Activated T-cell treated with anti-CD3 and anti-CD28 coated beads, Interleukin-2, amount 50 U/mL, for 72 hours (primary cell): ENCODE data around the gene MFNG. TPM values are rescaled to one million over a fixed set of nuclear protein-coding genes. Genes with fewer than 3 reads are reported as not detected.

Experiments used
- ATAC-seq, 2 donors: fragments of 150-1000 bp; cut with Tn5 transposase; replicated peaks in 1 of 2; 2 replicates each; pipeline ENCODE4 v1.10.0; 2021; ENCODE audit warnings: moderate library complexity in 2 of 2, mild to moderate bottlenecking in 1 of 2
- DNase-seq, 2 donors: peaks; one replicate each; pipeline ENCODE4 v3.0.0; 2021 to 2022; ENCODE audit warnings: mixed read lengths in 1 of 2
- H3K27ac Mint-ChIP-seq: one replicate; pipeline ENCODE4 v1.8.0; 2022; ENCODE audit warnings: mild to moderate bottlenecking, moderate library complexity, mixed read lengths
- H3K27me3 Mint-ChIP-seq: one replicate; pipeline ENCODE4 v1.8.0; 2022; ENCODE audit warnings: low read depth, mixed read lengths
- H3K36me3 Mint-ChIP-seq, 2 donors: one replicate each; pipeline ENCODE4 v1.8.0; 2022; ENCODE audit warnings: mixed read lengths in 2 of 2, mild to moderate bottlenecking in 1 of 2; ENCODE audit not compliant: insufficient read depth in 2 of 2
- H3K4me1 Mint-ChIP-seq: one replicate; pipeline ENCODE4 v1.8.0; 2022; ENCODE audit warnings: low read depth, mixed read lengths
- H3K4me3 Mint-ChIP-seq, 2 donors: one replicate each; pipeline ENCODE4 v1.8.0; 2022; ENCODE audit warnings: mild to moderate bottlenecking in 2 of 2, mixed read lengths in 2 of 2, moderate library complexity in 2 of 2
- H3K9me3 Mint-ChIP-seq, 2 donors: one replicate each; pipeline ENCODE4 v1.8.0; 2022; ENCODE audit warnings: mixed read lengths in 2 of 2
- total RNA-seq, 2 donors: library from RNA; stranded (reverse); gene quantifications; one replicate each; pipeline ENCODE4 v1.2.3, GENCODE V29; 2022

Gene MFNG
- total RNA-seq, 2 donors from 2014 or later = 94.0 to 116 TPM

DNA sequence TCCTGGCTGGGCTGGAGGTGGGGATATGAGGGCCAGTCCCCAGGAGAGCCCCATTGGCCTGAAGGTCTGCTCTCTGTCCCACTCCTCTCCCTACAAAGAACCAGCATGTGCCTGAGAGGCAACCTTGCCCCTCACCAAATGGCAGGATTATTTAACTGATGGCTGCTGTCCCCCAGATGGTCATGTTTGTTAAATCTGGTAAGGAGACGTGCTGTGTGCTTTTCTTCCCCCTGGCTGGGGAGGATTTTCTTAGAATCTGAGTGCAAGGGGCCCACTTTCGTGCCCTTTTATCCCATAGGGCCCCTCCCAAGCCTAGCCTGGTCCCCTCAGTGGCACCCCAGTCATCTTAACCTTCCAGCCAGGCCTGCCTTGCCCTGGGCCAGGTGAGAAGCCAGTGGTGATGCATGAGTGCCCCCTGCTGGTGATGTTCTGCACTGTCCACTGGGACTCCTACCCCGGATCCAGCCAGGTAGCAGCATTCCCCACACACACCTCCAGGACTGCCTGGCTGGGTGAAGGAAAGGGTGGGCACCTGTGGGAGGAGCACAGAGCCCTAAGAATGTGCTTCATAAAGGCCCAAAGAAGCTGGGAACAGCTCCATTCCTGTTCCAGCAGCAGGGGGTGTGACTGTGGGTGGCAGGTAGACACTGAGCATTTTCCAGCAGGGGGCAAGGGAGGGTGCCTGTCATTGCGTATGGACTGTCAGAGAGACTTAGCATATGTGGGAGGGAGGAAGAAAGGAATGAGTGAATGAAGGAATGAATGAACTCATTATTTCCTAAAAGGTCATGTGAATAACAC, 28.9 kb downstream of the MFNG start:
- ATAC-seq = peak; percentile 97 to 98
- no peak overlapping the region for H3K4me3 Mint-ChIP-seq
- no peaks in the 10 kb centered on the region for H3K9me3 Mint-ChIP-seq
- no peak overlapping the region for H3K27ac Mint-ChIP-seq
- H3K4me1 Mint-ChIP-seq = peaks cover 16% of the 10 kb centered on the region
- DNase-seq = peak; percentile 85 to 86
- no peaks in the 10 kb centered on the region for H3K27me3 Mint-ChIP-seq
- no peaks in the 10 kb centered on the region for H3K36me3 Mint-ChIP-seq

DNA sequence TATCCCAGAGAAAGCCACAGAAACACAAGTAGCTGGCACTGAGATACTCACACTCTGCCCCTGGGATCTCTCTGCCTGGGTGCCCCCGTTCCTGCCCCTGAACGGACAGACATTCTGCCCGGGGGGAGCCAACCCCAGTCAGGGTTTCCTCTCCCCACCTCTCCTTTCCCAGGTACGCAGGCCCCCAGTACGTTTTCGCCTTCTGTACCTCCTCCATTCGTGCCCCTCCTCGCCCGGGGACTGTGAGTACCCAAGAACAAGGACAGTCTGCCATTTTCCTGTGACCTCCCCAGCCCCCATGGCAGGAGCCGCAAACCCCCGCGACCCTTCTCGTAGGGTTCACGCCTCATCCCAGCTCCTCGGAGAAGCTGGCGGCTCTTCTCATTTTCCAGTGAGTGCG, 29.8 kb downstream of the MFNG start:
- Mint-ChIP-seq H3K4me1 (peaks cover 16% of the 10 kb centered on the region), H3K27me3 (no peaks in the 10 kb centered on the region), H3K9me3 (no peaks in the 10 kb centered on the region), H3K4me3 (no peak overlapping the region), H3K27ac (no peak overlapping the region), H3K36me3 (no peaks in the 10 kb centered on the region)
- DNase-seq (no peak), ATAC-seq (no peak)

DNA sequence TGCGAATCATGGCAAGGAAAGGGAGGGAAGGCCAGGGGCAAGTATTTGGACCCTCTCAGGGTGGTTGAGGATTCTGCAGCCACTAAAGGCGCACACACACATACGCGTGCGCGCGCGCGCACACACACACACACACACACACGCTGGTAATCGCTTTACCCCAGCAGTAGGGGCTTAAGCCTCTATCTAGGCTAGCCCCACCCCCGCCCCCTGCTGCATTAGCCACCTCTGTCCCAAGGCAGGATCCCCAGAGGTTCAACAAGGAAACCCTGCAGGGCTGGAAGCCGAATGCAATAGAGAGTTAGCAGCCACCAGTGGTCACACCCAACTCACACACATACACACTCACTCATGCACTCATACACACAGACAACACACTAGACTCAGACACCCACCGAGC, 30.3 kb downstream of the MFNG start:
- no peak for ATAC-seq
- Mint-ChIP-seq H3K9me3 (no peaks in the 10 kb centered on the region), H3K27me3 (no peaks in the 10 kb centered on the region), H3K4me1 (peaks cover 16% of the 10 kb centered on the region), H3K4me3 (no peak overlapping the region), H3K36me3 (no peaks in the 10 kb centered on the region), H3K27ac (no peak overlapping the region)
- no peak for DNase-seq

DNA sequence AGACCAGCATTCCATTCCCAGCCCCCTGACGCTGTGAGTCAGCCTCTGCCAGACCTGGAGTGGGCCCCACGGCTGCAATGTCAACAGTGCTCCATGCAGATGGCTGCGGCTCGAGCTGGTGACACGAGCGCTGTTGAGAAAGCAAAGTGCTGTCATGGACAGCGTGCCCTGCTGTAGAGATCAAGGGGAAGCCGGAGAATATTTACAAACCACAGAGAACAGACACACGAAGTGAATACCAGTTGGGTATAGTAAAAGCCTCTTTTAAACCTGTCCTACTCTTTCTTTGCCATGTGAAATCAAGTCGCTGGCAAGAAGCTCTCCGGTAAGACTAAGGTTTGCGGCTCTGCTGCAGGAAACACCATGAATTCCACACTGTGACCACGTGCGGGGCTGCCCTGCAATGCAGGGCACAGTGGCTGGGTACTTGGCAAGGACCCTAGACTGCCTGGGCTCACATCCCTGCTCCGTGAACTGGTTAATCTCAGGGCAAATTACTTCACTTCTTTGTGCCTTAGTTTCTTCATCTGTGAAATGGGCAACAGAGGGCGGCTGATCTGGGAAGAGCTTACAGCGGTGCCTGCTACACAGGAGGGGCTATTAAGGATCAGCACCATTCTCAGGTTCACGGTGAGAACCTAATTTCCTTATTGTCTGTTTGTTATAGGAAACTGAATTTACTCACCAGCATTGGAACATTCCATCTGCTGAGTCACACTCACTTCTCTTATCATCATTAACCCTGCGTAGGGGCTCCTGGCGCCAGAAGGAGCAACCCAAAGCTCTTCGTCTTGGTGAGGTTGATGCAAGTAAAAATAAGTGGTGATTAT, 31.1 kb downstream of the MFNG start:
- no peak overlapping the region for H3K27ac Mint-ChIP-seq
- no peaks in the 10 kb centered on the region for H3K36me3 Mint-ChIP-seq
- ATAC-seq (no peak), DNase-seq (no peak)
- H3K9me3 Mint-ChIP-seq = no peaks in the 10 kb centered on the region
- no peak overlapping the region for H3K4me3 Mint-ChIP-seq
- H3K27me3 Mint-ChIP-seq = no peaks in the 10 kb centered on the region
- peaks cover 22% of the 10 kb centered on the region for H3K4me1 Mint-ChIP-seq

DNA sequence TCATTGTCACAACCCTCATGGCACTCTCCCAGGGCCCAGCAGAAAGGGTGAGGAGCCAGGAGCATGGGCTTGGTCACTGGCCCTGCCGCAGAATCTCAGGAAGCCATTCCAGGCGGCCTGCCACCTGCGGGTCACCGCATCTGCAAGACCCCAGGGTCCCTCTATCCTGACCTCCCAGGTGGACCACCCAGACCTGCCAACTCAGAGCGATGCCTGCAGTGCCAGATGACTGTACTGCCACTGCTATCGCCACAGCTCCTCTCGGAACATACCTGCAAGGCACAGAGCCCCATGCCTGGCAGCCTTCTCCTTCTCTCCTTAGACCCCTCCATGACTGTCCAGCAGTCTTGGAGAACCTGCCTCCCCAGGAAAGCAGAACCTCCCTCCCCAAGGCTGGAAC, 32.5 kb downstream of the MFNG start:
- Mint-ChIP-seq H3K4me3 (no peak overlapping the region), H3K27me3 (no peaks in the 10 kb centered on the region), H3K4me1 (peaks cover 22% of the 10 kb centered on the region), H3K36me3 (no peaks in the 10 kb centered on the region), H3K9me3 (no peaks in the 10 kb centered on the region), H3K27ac (no peak overlapping the region)
- no peak for ATAC-seq
- no peak for DNase-seq

DNA sequence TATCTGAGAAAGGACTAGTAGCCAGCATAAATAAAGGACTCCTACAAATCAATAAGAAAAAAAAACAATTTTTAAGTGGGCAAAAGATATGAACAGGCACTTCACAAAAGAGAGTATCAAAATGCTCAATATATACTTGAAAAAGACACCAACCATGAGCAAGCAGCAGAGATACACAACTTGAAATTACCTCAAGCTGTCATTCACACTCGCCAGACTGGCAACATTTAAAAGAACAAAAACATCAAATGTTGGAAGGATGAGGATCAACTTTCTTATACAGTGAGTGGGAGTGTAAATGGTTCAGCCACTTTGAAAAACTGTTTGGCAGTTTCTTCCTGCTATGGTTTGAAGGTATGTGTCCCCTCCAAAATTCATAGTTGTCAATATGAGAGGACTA, 35.0 kb downstream of the MFNG start:
- Mint-ChIP-seq H3K36me3 (no peaks in the 10 kb centered on the region), H3K9me3 (no peaks in the 10 kb centered on the region), H3K27me3 (no peaks in the 10 kb centered on the region), H3K27ac (no peak overlapping the region), H3K4me3 (no peak overlapping the region), H3K4me1 (peaks cover 15% of the 10 kb centered on the region)
- ATAC-seq (no peak), DNase-seq (no peak)

DNA sequence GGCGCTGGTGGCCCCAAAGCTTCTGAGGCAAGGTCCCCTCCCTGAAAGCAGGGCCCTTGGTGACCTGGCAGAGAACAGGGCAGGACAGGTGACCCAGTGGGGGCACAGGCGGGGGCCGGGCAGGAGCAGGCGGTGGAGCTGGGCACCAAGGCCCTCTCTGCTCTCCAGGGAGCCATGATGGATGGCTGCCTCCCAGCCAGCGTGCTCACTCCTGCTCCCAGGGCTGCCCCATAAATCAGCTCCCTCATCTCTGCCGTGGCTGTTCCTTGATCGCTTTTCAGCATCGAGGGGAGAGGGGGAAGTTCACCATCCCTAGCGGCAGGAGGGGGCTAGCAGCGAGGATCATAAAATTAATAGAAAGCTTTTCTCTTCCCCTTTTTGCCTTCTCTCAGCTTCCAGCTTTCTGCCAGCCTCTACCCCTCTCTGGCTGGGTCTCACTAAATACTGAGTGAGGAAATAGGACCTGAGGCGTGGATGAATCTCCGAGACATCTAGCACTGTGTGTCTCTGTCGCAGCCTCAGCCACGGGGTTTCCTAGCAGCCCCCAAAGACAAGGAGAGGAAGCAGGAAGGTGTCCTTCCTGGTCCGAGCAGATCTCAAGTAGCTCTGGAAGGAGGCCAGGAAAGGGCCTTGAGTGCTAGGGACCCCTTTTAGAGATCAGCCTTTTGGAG, 36.7 kb downstream of the MFNG start:
- Mint-ChIP-seq H3K36me3 (no peaks in the 10 kb centered on the region), H3K4me1 (peaks cover 7% of the 10 kb centered on the region), H3K9me3 (no peaks in the 10 kb centered on the region), H3K4me3 (no peak overlapping the region), H3K27ac (no peak overlapping the region), H3K27me3 (no peaks in the 10 kb centered on the region)
- no peak for DNase-seq
- no peak for ATAC-seq

DNA sequence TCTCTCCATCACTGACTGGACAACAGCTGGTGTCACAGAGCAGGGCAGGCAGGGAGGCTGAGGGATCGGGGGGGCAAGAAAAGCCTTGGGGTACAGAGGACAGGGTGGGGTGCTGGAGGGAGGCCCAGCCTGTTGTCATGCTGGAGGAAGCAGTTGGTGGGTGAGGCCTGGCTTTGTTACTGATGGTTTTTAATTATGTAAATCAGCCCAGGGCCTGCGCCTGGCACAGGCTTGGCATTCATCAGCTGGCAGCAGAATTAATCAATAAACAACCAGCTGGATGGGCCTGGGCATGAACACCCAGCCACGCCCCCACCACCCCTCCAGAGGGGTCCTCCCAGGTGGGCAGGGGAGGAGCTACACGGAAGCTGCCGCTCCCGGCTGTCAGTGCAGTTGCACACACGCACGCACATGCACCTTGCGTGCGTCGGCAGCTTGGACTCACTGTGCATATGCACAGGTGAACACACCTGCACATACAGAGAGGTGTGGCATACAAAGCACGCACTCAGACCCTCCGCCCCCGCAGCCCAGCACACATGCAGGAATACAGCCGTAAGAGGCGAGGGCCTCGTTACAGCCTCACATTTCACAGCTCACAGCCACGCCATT, 37.6 kb downstream of the MFNG start:
- DNase-seq (no peak), ATAC-seq (no peak)
- no peaks in the 10 kb centered on the region for H3K36me3 Mint-ChIP-seq
- H3K4me1 Mint-ChIP-seq = peaks cover 14% of the 10 kb centered on the region
- H3K9me3 Mint-ChIP-seq = no peaks in the 10 kb centered on the region
- H3K27me3 Mint-ChIP-seq = no peaks in the 10 kb centered on the region
- no peak overlapping the region for H3K4me3 Mint-ChIP-seq
- no peak overlapping the region for H3K27ac Mint-ChIP-seq

DNA sequence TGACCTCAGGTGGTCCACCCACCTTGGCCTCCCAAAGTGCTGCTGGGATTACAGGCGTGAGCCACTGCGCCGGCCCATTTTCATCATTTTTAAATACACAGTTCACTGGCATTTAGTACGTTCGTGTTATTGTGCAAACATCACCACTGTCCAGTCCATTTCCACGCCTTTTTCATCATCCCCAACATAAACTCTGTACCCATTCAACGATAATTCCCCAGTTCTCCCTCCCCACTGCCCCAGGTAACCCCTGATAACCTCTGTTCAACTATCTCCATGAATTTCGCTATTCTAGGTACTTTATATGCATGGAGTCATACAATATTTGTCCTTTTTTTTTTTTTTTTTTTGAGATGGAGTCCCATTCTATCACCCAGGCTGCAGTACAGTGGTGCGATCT, 40.7 kb downstream of the MFNG start:
- peaks cover 6% of the 10 kb centered on the region for H3K27me3 Mint-ChIP-seq
- peaks cover 3% of the 10 kb centered on the region in 2 donors for H3K9me3 Mint-ChIP-seq
- ATAC-seq = no peak
- no peak for DNase-seq
- no peak overlapping the region for H3K27ac Mint-ChIP-seq
- H3K36me3 Mint-ChIP-seq = peaks cover 3 to 4% of the 10 kb centered on the region in 2 donors
- peaks cover 22% of the 10 kb centered on the region for H3K4me1 Mint-ChIP-seq
- H3K4me3 Mint-ChIP-seq = no peak overlapping the region

DNA sequence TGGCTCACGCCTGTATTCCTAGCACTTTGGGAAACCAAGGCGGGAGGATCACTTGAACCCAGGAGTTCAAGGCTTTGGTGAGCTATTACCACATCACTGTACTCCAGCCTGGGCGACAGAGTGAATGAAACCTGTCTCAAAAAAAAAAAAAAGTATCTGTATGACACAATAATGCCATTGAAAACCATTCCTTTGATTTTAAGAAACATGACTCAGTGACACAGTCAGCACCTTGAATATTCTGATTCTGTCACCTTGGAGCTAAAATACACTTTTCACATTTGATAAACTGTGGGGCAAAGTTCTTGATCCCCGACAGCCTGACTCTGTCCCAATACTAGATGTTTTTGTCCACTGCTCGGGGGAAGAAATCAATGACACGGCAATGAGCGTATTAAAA, 42.2 kb downstream of the MFNG start:
- peaks cover 3 to 4% of the 10 kb centered on the region in 2 donors for H3K36me3 Mint-ChIP-seq
- H3K4me3 Mint-ChIP-seq = no peak overlapping the region
- H3K27ac Mint-ChIP-seq = no peak overlapping the region
- DNase-seq = no peak
- peaks cover 3% of the 10 kb centered on the region in 2 donors for H3K9me3 Mint-ChIP-seq
- H3K4me1 Mint-ChIP-seq = peaks cover 19% of the 10 kb centered on the region
- peak; percentile 68 to 89 for ATAC-seq
- peaks cover 6% of the 10 kb centered on the region for H3K27me3 Mint-ChIP-seq

DNA sequence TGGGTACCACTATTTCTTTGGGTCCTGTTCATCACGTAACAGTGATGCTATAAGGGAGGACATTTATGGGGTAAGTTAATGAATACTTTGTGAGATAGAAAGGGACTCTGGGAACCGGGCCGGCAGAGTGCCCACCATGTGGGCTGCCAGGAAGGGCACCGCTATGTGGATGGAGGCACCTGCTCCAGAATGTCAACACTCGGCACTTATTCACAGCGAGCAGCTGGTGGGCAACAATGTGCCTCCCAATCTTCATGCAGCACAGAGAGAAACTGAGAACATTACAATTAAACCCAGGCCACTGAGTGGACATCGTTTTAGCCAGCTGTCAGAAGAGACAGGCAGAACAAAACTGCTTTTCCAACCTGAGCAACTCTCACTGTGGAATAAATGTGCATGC, 43.1 kb downstream of the MFNG start:
- Mint-ChIP-seq H3K9me3 (peaks cover 3% of the 10 kb centered on the region in 2 donors), H3K27me3 (peaks cover 6% of the 10 kb centered on the region), H3K4me3 (no peak overlapping the region), H3K36me3 (peaks cover 3 to 4% of the 10 kb centered on the region in 2 donors), H3K27ac (no peak overlapping the region), H3K4me1 (peaks cover 19% of the 10 kb centered on the region)
- DNase-seq = no peak
- no peak for ATAC-seq

DNA sequence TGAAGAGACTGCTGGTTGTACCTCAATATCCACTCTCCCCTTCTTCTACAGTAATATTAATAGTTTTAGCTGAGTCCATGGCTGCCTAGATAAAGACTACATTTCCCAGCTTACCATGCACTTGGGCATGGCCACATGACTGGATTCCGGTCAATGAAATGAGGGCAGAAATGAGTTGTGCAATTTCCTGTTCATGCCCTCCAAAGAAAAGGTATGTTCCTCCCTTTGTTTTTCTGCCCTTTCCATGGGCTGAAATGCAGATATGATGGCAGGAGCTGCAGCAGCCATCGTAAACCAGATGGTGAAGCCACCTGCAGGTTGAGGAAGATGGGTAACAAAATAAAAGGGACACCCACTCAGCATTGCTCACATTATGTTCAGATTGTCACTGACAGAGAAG, 43.6 kb downstream of the MFNG start:
- peaks cover 3 to 4% of the 10 kb centered on the region in 2 donors for H3K36me3 Mint-ChIP-seq
- ATAC-seq = peak; percentile 52 to 70
- no peak overlapping the region for H3K27ac Mint-ChIP-seq

DNA sequence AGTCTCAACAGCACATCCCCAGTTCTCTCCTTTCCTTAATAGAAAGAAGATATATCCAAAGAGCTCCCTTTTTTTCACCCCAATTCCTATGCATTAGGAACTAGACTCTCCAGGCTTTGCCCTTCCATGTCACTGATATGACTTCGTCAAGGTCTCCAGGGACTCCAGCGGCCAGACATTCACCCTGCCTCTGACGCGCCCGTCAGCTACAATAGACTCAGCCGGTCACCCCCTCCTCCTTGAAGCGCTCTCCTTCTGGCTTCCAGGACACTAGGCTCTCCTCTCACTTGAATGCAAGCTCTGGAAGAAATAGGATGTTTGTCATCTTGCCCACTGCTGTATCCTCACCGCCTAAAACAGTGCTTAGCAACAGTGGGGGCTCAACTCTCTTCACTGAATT, 44.0 kb downstream of the MFNG start:
- H3K36me3 Mint-ChIP-seq = peaks cover 3 to 4% of the 10 kb centered on the region in 2 donors
- peaks cover 6% of the 10 kb centered on the region for H3K27me3 Mint-ChIP-seq
- H3K9me3 Mint-ChIP-seq = peaks cover 3% of the 10 kb centered on the region in 2 donors
- ATAC-seq = no peak
- H3K27ac Mint-ChIP-seq = no peak overlapping the region
- no peak overlapping the region for H3K4me3 Mint-ChIP-seq
- no peak for DNase-seq
- peaks cover 19% of the 10 kb centered on the region for H3K4me1 Mint-ChIP-seq

More for the DNA sequence above, 43.6 kb downstream of the MFNG start:
- Mint-ChIP-seq H3K9me3 (peaks cover 3% of the 10 kb centered on the region in 2 donors), H3K4me3 (peak overlapping the region in 1 of 2 donors; percentile 31), H3K27me3 (peaks cover 6% of the 10 kb centered on the region), H3K4me1 (peaks cover 19% of the 10 kb centered on the region)
- DNase-seq = no peak
